Measurements from ENCODE around the gene FRYL.

GRCh38 chr4:48801016-48801715 lies 21.1 kb upstream of the FRYL start:
- TF ChIP-seq, protein P1, sequence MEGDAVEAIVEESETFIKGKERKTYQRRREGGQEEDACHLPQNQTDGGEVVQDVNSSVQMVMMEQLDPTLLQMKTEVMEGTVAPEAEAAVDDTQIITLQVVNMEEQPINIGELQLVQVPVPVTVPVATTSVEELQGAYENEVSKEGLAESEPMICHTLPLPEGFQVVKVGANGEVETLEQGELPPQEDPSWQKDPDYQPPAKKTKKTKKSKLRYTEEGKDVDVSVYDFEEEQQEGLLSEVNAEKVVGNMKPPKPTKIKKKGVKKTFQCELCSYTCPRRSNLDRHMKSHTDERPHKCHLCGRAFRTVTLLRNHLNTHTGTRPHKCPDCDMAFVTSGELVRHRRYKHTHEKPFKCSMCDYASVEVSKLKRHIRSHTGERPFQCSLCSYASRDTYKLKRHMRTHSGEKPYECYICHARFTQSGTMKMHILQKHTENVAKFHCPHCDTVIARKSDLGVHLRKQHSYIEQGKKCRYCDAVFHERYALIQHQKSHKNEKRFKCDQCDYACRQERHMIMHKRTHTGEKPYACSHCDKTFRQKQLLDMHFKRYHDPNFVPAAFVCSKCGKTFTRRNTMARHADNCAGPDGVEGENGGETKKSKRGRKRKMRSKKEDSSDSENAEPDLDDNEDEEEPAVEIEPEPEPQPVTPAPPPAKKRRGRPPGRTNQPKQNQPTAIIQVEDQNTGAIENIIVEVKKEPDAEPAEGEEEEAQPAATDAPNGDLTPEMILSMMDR (IDR thresholded peaks at IDR 0.05 in 4 of 5, conservative IDR thresholded peaks at IDR 0.05 in 1 of 5), result no peak
- no peak for TF ChIP-seq POLR2A (IDR thresholded peaks at IDR 0.05)
